HUDEP-2 (cell line): ENCODE measurements around the gene MTM1.

Experiments used
- DNase-seq, 76 experiments: peaks; one replicate each; lab custom pipeline; 2025; ENCODE audit not compliant: unreplicated experiment in 76 of 76; lab: John Stamatoyannopoulos, UW

Gene MTM1

DNA sequence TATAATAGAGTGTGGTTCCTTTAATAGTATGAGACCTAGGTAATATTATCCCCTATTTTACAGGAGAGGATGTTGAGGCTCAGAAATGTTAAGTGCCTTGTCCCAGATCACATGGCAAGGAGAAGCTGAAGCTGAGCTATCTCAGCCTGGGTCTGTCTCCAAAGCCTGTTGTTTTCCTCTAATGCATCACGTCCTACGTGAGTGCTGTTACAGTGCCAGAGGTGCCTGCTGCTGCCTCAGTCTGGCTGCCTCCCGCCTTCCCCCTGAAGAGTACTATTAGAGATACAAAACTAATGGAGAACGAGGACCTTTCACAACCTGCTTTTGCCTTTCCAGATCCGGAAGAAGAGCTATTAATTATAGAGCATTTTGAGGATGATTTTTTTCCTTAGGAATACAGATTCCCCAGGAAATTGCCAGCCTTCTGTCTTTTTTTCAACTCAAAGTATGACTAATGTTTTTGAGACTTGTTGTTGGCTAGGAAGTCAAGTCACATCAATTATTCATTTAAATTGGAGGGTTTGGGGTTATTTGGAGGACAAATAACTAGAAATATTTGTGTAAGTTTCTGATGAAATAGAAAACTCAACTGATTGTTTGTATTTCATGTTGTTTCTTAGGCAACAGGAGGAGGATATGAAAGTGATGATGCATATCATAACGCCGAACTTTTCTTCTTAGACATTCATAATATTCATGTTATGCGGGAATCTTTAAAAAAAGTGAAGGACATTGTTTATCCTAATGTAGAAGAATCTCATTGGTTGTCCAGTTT, 80.9 kb downstream of the MTM1 start:
- DNase-seq: no peak

DNA sequence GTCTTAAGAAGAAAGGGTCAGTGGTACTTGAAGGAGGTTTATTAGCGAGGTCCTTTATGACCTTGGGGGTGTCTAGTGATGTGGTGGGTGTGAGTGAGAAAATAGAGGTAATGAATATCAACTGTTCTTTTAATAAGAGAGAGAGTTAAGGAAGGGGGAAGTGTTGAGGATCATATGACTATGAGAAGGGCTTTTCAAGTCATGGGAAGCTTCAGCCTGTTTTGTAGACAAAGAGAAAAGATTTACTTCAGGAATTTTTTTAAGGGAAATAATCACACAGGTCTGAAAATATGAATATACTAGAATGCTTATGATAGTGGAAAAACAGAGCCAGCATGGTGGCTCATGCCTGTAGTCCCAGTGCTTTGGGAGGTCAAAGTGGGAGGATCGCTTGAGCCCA, 83.5 kb downstream of the MTM1 start:
- DNase-seq: no peak

- DNase-seq: no peak
These were observed 87.4 kb downstream of the MTM1 start for GRCh38 chrX:150655788-150656187.

GRCh38 chrX:150663073-150663472, 94.7 kb downstream of the MTM1 start:
- no peak for DNase-seq

- peak in 16 of 76 experiments; percentile 0 to 33 (median 4) for DNase-seq
These were observed 95.9 kb downstream of the MTM1 start for GRCh38 chrX:150664290-150664689.

DNA sequence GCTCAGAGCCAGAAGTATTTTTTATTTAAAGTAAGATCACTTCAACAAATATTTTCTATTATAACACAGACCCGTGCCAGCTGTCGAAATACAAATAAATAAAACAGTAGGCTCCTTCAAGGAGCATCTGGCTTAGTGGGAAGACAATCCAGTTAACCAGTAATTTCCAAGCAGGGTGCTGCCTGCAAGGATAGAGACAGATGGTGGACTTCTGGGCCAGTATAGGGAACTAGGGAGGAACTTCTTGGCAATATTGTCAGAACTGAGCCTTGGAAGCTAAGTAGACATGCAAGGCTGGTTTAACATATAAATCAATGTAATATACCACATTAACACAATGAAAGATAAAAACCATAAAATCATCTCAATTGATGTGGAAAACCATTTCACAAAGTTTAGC, 107.8 kb downstream of the MTM1 start:
- DNase-seq: no peak

DNA sequence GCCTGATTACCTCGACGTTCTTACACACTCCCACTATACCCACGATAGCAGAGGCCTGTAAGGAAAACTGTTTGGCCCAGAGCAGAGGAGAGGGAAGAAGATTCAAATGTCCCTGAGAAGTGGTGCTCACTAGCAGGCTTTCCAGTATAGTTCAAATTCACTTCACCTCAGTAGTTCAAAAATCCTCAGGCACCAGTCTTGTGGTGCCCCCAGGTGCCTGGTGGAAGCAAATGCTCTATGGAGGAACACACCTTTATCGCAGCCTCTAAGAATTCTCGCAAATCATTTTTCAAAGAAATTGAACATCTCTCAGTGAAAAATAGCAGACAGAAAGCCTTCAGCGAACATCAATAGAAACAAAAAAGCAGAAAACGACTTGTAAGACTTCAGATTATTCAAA, 112.6 kb downstream of the MTM1 start:
- DNase-seq: peak in 1 of 76 experiments; percentile 0

DNA sequence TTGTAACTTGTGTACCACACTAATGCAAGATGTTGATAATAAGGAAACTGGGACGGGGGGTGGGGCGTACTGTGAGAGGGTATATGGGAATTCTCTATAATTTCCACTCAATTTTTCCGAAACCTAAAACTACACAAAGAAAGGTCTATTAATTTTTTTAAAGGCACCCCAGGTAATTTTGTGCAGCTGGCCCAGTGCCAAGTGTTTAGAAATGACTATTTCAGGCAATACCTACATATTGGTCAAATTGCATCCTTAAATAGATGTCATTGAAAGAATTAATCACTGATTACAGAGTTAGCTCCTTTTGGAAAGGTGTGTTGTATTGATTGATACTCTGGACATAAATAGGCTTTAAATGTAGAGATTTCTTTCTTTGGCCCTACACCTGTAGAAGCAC, 114.7 kb downstream of the MTM1 start:
- DNase-seq: no peak

DNA sequence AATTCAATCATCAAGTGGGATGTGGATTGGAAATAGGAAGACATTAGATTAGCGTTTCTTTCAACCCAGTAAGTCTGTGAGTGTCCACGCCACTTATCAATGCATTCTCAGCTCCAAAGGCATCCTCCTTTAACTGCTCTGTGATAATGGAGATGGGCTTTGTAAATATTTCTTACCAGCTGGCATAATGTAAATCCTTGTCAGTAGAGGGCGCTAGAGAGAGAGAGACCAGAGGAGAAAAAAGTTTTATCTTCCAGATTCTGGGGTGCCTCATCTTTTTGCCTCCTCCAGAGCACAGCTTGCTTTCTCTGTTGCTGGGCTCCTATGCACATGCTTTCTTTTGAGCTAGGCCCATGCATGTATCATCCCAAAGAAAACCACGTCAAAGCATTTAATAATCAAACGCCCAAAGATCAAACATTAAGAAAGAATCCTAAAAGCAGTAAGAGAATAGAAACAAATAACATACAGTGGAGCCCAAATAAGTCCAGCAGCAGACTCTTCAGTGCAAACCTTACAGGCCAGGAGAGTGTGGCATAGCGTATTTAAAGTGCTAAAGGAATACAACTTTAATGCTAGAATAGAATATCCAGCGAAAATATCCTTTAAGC, 115.2 kb downstream of the MTM1 start:
- peak in 30 of 76 experiments; percentile 0 to 46 (median 26) for DNase-seq

GRCh38 chrX:150688911-150689451, 120.6 kb downstream of the MTM1 start:
- DNase-seq: no peak

- peak in 1 of 76 experiments; percentile 6 for DNase-seq
These were observed 121.7 kb downstream of the MTM1 start for GRCh38 chrX:150690126-150690525.

- DNase-seq: no peak
These were observed 123.9 kb downstream of the MTM1 start for GRCh38 chrX:150692296-150692695.

- DNase-seq: peak in 9 of 76 experiments; percentile 1 to 19 (median 8)
These were observed 124.7 kb downstream of the MTM1 start, which contains the start of gene MTMR1 for GRCh38 chrX:150692831-150693724. Gene MTMR1, plus strand, starts transcription at chrX:150693396. Its CDS starts 135 bp downstream, at chrX:150693531.

DNA sequence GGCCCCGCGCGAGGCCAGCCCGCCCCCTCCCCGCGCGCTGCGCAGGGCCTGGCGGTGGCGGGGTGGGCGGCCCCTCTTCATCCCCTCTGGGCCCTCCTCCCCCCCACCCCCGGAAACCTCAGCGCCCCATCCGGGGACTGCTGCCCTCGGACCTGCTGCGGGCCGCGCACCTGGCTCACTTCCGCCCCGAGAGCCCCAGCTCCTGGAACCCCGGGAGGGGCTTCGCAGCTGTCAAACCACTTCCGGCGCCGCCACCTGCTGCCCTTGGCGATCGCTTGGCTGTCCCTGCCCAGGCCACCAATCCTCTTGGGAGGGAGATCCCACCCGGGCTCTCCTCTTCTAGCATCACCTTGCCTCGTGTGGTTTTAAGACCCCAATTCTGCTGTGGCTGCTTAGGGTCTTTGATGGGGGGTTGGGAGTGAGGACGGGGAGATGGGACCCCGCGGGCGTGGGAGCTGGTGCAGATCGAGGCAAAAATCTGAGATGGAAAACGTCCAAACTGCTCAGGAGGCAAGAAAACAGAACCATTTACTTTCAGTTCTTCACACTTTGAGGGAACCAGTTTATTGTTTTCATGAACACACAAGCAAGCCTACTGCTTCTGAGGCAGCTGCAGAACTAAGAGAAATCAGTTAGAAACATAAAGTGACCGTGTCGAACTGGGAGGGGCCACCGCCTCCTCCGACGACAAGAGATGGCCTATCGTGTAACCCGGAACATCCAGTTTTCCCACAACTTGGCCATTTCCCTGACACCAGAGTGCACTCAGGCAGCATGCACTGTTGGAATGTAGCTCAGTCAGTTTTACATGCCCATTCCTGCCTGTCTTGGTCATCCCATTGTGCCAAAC, 125.5 kb downstream of the MTM1 start:
- DNase-seq: peak in 25 of 76 experiments; percentile 0 to 53 (median 10)

GRCh38 chrX:150694738-150695410, 126.5 kb downstream of the MTM1 start:
- no peak for DNase-seq

- DNase-seq: no peak
These were observed 127.9 kb downstream of the MTM1 start for GRCh38 chrX:150696331-150696730.

GRCh38 chrX:150696866-150697265, 128.4 kb downstream of the MTM1 start:
- no peak for DNase-seq

DNA sequence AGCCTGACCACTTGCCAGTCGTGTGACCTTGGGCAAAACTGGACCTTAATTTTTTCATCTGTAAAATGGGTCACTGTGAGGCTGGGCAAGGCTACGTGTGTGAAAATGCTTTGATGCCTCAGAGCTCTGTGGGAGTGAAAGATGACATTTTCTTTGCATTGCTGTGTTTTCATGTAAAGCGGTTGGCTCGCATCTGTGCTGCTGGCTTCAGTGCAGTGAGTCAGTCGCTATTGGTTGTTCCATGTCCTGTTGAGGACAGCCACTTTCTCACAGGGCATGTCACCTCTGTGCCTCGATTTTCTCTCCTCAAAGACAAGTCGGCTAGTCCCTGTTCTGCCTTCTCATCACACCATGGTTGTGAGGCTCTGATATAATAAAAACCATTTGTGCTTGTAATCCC, 129.2 kb downstream of the MTM1 start:
- no peak for DNase-seq

DNA sequence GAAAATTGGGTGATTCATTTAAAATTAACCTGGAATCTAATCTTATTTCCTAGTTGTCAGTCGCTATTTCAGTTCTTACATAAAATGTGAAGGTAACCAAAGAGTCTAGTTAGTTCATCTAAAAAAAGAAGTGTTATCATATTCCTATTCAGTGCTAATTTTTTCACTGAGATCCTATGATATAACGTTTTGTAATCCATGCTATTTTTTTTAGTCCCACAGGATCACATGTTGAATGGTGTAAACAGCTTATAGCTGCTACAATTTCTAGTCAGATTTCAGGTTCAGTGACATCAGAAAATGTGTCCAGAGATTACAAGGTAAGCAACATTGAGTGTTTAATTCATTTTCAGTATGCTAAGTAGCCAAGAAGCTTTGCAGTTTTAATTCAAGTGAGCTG, 130.6 kb downstream of the MTM1 start:
- no peak for DNase-seq
